K562 (cell line): ENCODE results near the gene PDE8A. TPM values are rescaled to one million over a fixed set of nuclear protein-coding genes. Genes with fewer than 3 reads are reported as not detected.

Experiments
- ATAC-seq: fragments of 200-7000 bp; cut with Tn5 transposase; 3 replicates; pipeline ENCODE4 v1.9.1; 2020; ENCODE audit warnings: moderate library complexity
- BruUV-seq: library from RNA; stranded (reverse); fragments of 400-500 nt; replicated peaks from 2 replicates; lab custom pipeline; 2021; lab: Mats Ljungman, UMichigan
- CTCF ChIA-PET: fragments of 300-600 bp; formaldehyde crosslinking; extraction: SDS; loops from one replicate; lab custom pipeline; 2021; ENCODE audit warnings: low intra/inter-chr PET ratio; lab: Yijun Ruan, JAX
- POLR2A ChIA-PET: fragments of 300-600, 350-650 bp; sonication (Branson Sonifier 250); formaldehyde crosslinking; extraction: SDS; loops from one replicate; lab custom pipeline; 2021; ENCODE audit warnings: antibody characterized with exemption, inconsistent platforms; lab: Yijun Ruan, JAX
- DNase-seq, 4 experiments: peaks; one replicate each; pipeline versions ENCODE4 v3.0.0 to v3.0.0-alpha.2; 2011 to 2018; ENCODE audit warnings: low spot score in 3 of 4, mixed read lengths in 3 of 4; ENCODE audit errors: extremely low read depth in 1 of 4
- FAIRE-seq: peaks from 2 replicates; lab custom pipeline; 2011; peaks lifted over from hg19 to GRCh38; lab: Jason Lieb, UNC
- H2AFZ ChIP-seq: 2 replicates; pipeline ENCODE4 v1.6.0; 2011; ENCODE audit warnings: low read depth, low read length, control low read depth, inconsistent platforms
- H3K27ac ChIP-seq: fragments of 200-600 bp; 3 replicates; pipeline ENCODE4 v1.8.0; 2011; ENCODE audit warnings: low read depth, mild to moderate bottlenecking, control low read depth, inconsistent platforms, low read length, moderate library complexity, mixed read lengths; ENCODE audit errors: extremely low read depth
- H3K27me3 ChIP-seq, 2 experiments: fragments of 300-600 bp in 1 of 2; 2 replicates in 1 of 2; 3 replicates in 1 of 2; pipeline versions ENCODE4 v1.6.0 to v1.8.0; 2011; ENCODE audit warnings: inconsistent platforms in 2 of 2, low read length in 2 of 2, mild to moderate bottlenecking in 1 of 2, mixed read lengths in 1 of 2, moderate library complexity in 1 of 2; ENCODE audit not compliant: control insufficient read depth in 2 of 2, insufficient read depth in 2 of 2
- H3K36me3 ChIP-seq: fragments of 300-600 bp; 3 replicates; pipeline ENCODE4 v1.8.0; 2011; ENCODE audit warnings: mild to moderate bottlenecking, low read length, inconsistent platforms; ENCODE audit not compliant: control insufficient read depth, insufficient read depth
- H3K4me1 ChIP-seq, 2 experiments: fragments of 200-600 bp in 1 of 2; replicated peaks in 1 of 2; 2 replicates in 1 of 2; 3 replicates in 1 of 2; pipeline versions ENCODE4 v1.5.1 to v1.8.0; 2011; ENCODE audit warnings: inconsistent platforms in 2 of 2, low read length in 2 of 2, mild to moderate bottlenecking in 1 of 2, mixed read lengths in 1 of 2, moderate library complexity in 1 of 2; ENCODE audit not compliant: control insufficient read depth in 2 of 2, insufficient read depth in 2 of 2
- H3K4me2 ChIP-seq: 2 replicates; pipeline ENCODE4 v1.6.1; 2011; ENCODE audit warnings: low read length, control low read depth, inconsistent platforms, mixed read lengths; ENCODE audit not compliant: insufficient read depth
- H3K4me3 ChIP-seq: fragments of 200-600 bp; sonication (generic), shearing (Covaris generic); 2 replicates; pipeline ENCODE4 v1.5.1; 2016; ENCODE audit warnings: control low read depth, inconsistent platforms
- H3K79me2 ChIP-seq: fragments of 200-600 bp; 3 replicates; pipeline ENCODE4 v1.8.0; 2011; ENCODE audit warnings: low read length, inconsistent platforms; ENCODE audit not compliant: control insufficient read depth, insufficient read depth
- H3K9ac ChIP-seq, 2 experiments: 2 replicates each; pipeline versions ENCODE4 v1.6.0 to v1.6.1; 2011; ENCODE audit warnings: low read depth in 2 of 2, low read length in 2 of 2, control low read depth in 1 of 2, inconsistent platforms in 1 of 2, mild to moderate bottlenecking in 1 of 2, mixed read lengths in 1 of 2; ENCODE audit not compliant: insufficient read depth in 1 of 2
- H3K9me1 ChIP-seq: one replicate; pipeline ENCODE4 v1.6.0; 2011; ENCODE audit warnings: inconsistent platforms, mild to moderate bottlenecking, low read length, moderate library complexity; ENCODE audit not compliant: control insufficient read depth, insufficient read depth
- H3K9me3 ChIP-seq: replicated peaks from 2 replicates; pipeline ENCODE4 v1.5.1; 2011; ENCODE audit warnings: low read depth, low read length, inconsistent platforms; ENCODE audit not compliant: control insufficient read depth, insufficient read depth
- H4K20me1 ChIP-seq: replicated peaks from 2 replicates; pipeline ENCODE4 v1.6.1; 2011; ENCODE audit warnings: low read length, inconsistent platforms, mixed read lengths; ENCODE audit not compliant: control insufficient read depth, insufficient read depth
- CBX8 ChIP-seq: fragments of 200-600 bp; sonication (generic); IDR thresholded peaks from 2 replicates; pipeline ENCODE4 v1.6.1; 2012; ENCODE audit warnings: borderline replicate concordance, mixed run types, low read depth, mild to moderate bottlenecking, moderate library complexity, mixed read lengths, low read length, control low read depth, inconsistent platforms; ENCODE audit not compliant: poor library complexity, severe bottlenecking; ENCODE audit errors: extremely low read depth
- GATA2 ChIP-seq: sonication (generic); formaldehyde crosslinking; IDR thresholded peaks from 2 replicates; pipeline ENCODE4 v1.4.0; 2020; ENCODE audit warnings: mild to moderate bottlenecking, missing genetic modification reagents
- HDAC1 ChIP-seq, 2 experiments: fragments of 450-650 bp; IDR thresholded peaks; 2 replicates each; pipeline ENCODE4 v1.6.1; 2016 to 2017; ENCODE audit warnings: inconsistent platforms in 1 of 2, mild to moderate bottlenecking in 1 of 2, moderate library complexity in 1 of 2
- KAT7 ChIP-seq: sonication (generic); formaldehyde crosslinking; IDR thresholded peaks from 2 replicates; pipeline ENCODE4 v1.8.0; 2022; ENCODE audit warnings: missing genetic modification reagents, mild to moderate bottlenecking, borderline replicate concordance
- NR4A1 ChIP-seq, 2 experiments: fragments of 250-450 bp in 1 of 2; fragments of 450-650 bp in 1 of 2; sonication (Bioruptor Pico) in 1 of 2; IDR thresholded peaks; 2 replicates each; pipeline versions ENCODE4 v1.4.0 to v1.6.1; 2016 to 2020; ENCODE audit warnings: mild to moderate bottlenecking in 2 of 2, missing compliant biosample characterization in 1 of 2, missing genetic modification characterization in 1 of 2, moderate library complexity in 1 of 2
- RAD51 ChIP-seq: fragments of 450-650 bp; IDR thresholded peaks from 2 replicates; pipeline ENCODE4 v1.7.1; 2016; ENCODE audit warnings: low read depth, mild to moderate bottlenecking, borderline replicate concordance
- SRSF7 ChIP-seq: fragments of 200-400 bp; formaldehyde crosslinking; optimal IDR thresholded peaks from 2 replicates; pipeline ENCODE3; 2017; ENCODE audit warnings: mild to moderate bottlenecking, low read depth, low read length
- XRCC5 ChIP-seq: fragments of 200-400 bp; formaldehyde crosslinking; IDR thresholded peaks from 2 replicates; pipeline ENCODE4 v1.6.1; 2017; ENCODE audit warnings: low read depth, mild to moderate bottlenecking, low read length
- ZNF175 ChIP-seq: fragments of 200-800 bp; sonication (Bioruptor generic); IDR thresholded peaks from 2 replicates; pipeline ENCODE4 v1.6.1; 2016; ENCODE audit warnings: low read depth, mild to moderate bottlenecking, missing genetic modification characterization, missing compliant biosample characterization
- ZNF263 ChIP-seq: sonication (generic); formaldehyde crosslinking; IDR thresholded peaks from 2 replicates; pipeline ENCODE4 v1.8.0; 2022; ENCODE audit warnings: mild to moderate bottlenecking, missing genetic modification reagents, borderline replicate concordance
- WGBS: fragments of 100-300 bp; shearing (Covaris generic); methylation state at CpG from one replicate; pipeline ENCODE4 v1.1.6; 2016; ENCODE audit warnings: low coverage, mixed read lengths; ENCODE audit not compliant: insufficient coverage; ENCODE audit errors: missing lambda C conversion rate; 5-methylcytosine and 5-hydroxymethylcytosine counted together
- in situ Hi-C: fragments of 300-500 bp; cut with MboI; formaldehyde crosslinking; loops from 4 replicates; pipeline ENCODE4 v1.15.0; 2018; ENCODE audit warnings: inconsistent platforms, mixed read lengths
- intact Hi-C: fragments of 100-400 bp; cut with micrococcal nuclease; formaldehyde crosslinking; loops from 2 replicates; pipeline ENCODE4 v1.14.2; 2022
- polyA plus RNA-seq, 8 experiments: library from polyadenylated mRNA; depleted of rRNA in 4 of 8; stranded (reverse) in 5 of 8; unstranded in 3 of 8; fragments of >200 nt; fragmentation: Nextera tagmentation in 2 of 8; fragmentation: Illumina TruSeq in 1 of 8; extraction: Ambion mirVana in 2 of 8; extraction: Trizol in 1 of 8; gene quantifications; 2 replicates each; pipeline versions ENCODE4 v1.2.1 to v1.2.3, GENCODE V29; 2011 to 2014; ENCODE audit warnings: inconsistent platforms in 1 of 8, missing spikeins in 1 of 8
- total RNA-seq, 7 experiments: library from RNA; depleted of rRNA in 6 of 7; stranded (reverse); fragments of >200 nt in 6 of 7; fragmentation: Illumina TruSeq in 2 of 7; extraction: Trizol in 2 of 7; gene quantifications; 2 replicates each; pipeline versions ENCODE4 v1.2.1 to v1.2.3, GENCODE V29; 2011 to 2021; ENCODE audit warnings: low replicate concordance in 1 of 7
- TF ChIP-seq, protein P1 (sequence below), 2 experiments: IDR thresholded peaks; 2 replicates each; pipeline ENCODE4 v1.6.1; 2012; ENCODE audit warnings: improper control_type of control experiment in 2 of 2, low read depth in 2 of 2, low read length in 2 of 2, borderline replicate concordance in 1 of 2

The PDE8A gene
- total and polyA plus RNA-seq, 9 of the 15 experiments (the other 6 are each of a cell fraction or from before 2014, with no cell fraction given): 5.9 to 40.3 (median 19.8) TPM

GRCh38 chr15:85006655-85007054 is 25.0 kb downstream of the PDE8A start:
- Histone ChIP-seq H3K4me3 (no peak overlapping the region), H3K27ac (no peak overlapping the region), H3K36me3 (no peaks in the 10 kb centered on the region), H3K4me1 (peaks cover 11 to 47% of the 10 kb centered on the region in 2 experiments), H3K27me3 (no peaks in the 10 kb centered on the region), H3K9ac (no peak overlapping the region; a peak in 1 of 4 replicates), H3K79me2 (peaks cover 91% of the 10 kb centered on the region), H4K20me1 (no peaks in the 10 kb centered on the region), H3K9me1 (peaks cover 3% of the 10 kb centered on the region), H3K9me3 (no peaks in the 10 kb centered on the region), H3K4me2 (no peak overlapping the region), H2AFZ (no peak overlapping the region)
- intact Hi-C loops: no loop called here
- ChIA-PET POLR2A (interaction anchor here (1.3 to 1.9 kb wide), 3 partner anchors 10 to 40 kb away, joined by 4 to 5 read pairs (median 4); no protein-coding TSS in a partner anchor), CTCF (no interaction called here)
- in situ Hi-C loops: no loop called here
- DNase-seq (no peak), FAIRE-seq (peak; percentile 19), ATAC-seq (no peak)
- BruUV-seq: no TSS peak
- no peak for TF ChIP-seq CBX8
- TF ChIP-seq XRCC5: no peak
- TF ChIP-seq GATA2 (CRISPR knock-in tag): no peak
- no peak for TF ChIP-seq HDAC1 (IDR thresholded peaks at IDR 0.05)
- TF ChIP-seq, protein P1, sequence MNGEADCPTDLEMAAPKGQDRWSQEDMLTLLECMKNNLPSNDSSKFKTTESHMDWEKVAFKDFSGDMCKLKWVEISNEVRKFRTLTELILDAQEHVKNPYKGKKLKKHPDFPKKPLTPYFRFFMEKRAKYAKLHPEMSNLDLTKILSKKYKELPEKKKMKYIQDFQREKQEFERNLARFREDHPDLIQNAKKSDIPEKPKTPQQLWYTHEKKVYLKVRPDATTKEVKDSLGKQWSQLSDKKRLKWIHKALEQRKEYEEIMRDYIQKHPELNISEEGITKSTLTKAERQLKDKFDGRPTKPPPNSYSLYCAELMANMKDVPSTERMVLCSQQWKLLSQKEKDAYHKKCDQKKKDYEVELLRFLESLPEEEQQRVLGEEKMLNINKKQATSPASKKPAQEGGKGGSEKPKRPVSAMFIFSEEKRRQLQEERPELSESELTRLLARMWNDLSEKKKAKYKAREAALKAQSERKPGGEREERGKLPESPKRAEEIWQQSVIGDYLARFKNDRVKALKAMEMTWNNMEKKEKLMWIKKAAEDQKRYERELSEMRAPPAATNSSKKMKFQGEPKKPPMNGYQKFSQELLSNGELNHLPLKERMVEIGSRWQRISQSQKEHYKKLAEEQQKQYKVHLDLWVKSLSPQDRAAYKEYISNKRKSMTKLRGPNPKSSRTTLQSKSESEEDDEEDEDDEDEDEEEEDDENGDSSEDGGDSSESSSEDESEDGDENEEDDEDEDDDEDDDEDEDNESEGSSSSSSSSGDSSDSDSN (IDR thresholded peaks at IDR 0.05; ENCODE audit: borderline replicate concordance in 1 of 2, low read depth in 2 of 2, low read length in 2 of 2): no peak
- TF ChIP-seq ZNF175: no peak
- TF ChIP-seq NR4A1 (CRISPR knock-in tag; IDR thresholded peaks at IDR 0.05): no peak
- no peak for TF ChIP-seq NR4A1 (tag; IDR thresholded peaks at IDR 0.05)
- no peak for TF ChIP-seq RAD51
- TF ChIP-seq KAT7 (CRISPR knock-in tag): no peak
- TF ChIP-seq ZNF263 (CRISPR knock-in tag): no peak
- no peak for TF ChIP-seq SRSF7
- 58% methylated on average over 3 of the region's 3 CpGs for WGBS
